ENCODE measurements around the gene TRIOBP.

- no peak for TF ChIP-seq RAD21 (IDR thresholded peaks at IDR 0.05; ENCODE audit: low read length)
- no peak for TF ChIP-seq BHLHE40 (IDR thresholded peaks at IDR 0.05; ENCODE audit: low read depth, low read length)
- TF ChIP-seq CTCF (conservative IDR thresholded peaks at IDR 0.05; ENCODE audit: low read depth, low read length), result no peak
- no peak for TF ChIP-seq USF2 (IDR thresholded peaks at IDR 0.05; ENCODE audit: low read depth, low read length)
- TF ChIP-seq CHD1 (IDR thresholded peaks at IDR 0.05; ENCODE audit: low read depth, low read length), result no peak
- TF ChIP-seq RFX5 (IDR thresholded peaks at IDR 0.05; ENCODE audit: low read depth, low read length), result no peak
- TF ChIP-seq CEBPB (IDR thresholded peaks at IDR 0.05; ENCODE audit: low read depth, low read length), result no peak
- no peak for TF ChIP-seq MAFK (IDR thresholded peaks at IDR 0.05; ENCODE audit: low read depth, low read length)
- TF ChIP-seq POLR2A (IDR thresholded peaks at IDR 0.05; ENCODE audit: low read depth, low read length), result no peak
- no peak for TF ChIP-seq MXI1 (IDR thresholded peaks at IDR 0.05; ENCODE audit: borderline replicate concordance, low read depth, low read length)
- no peak for TF ChIP-seq SMC3 (IDR thresholded peaks at IDR 0.05; ENCODE audit: low read depth, low read length)
These were observed 24.5 kb upstream of the TRIOBP start for GRCh38 chr22:37672206-37672919.

Measured in IMR-90 (cell line).